Fibroblast of villous mesenchyme (primary cell): ENCODE measurements around the gene KCNMA1. TPM values are rescaled to one million over a fixed set of nuclear protein-coding genes. Genes with fewer than 3 reads are reported as not detected.

Experiments used
- DNase-seq: peaks from one replicate; pipeline ENCODE4 v3.0.0-alpha.2; 2010; ENCODE audit warnings: low read depth
- H3K4me3 ChIP-seq: 2 replicates; pipeline ENCODE4 v1.5.1; 2011; ENCODE audit warnings: low read depth, mild to moderate bottlenecking, low read length
- total RNA-seq: library from RNA; depleted of rRNA; stranded (reverse); fragments of >200 nt; gene quantifications from 2 replicates; pipeline ENCODE4 v1.2.3, GENCODE V29; 2012
- TF ChIP-seq, protein P1 (sequence below): IDR thresholded peaks from 2 replicates; pipeline ENCODE4 v1.5.1; 2012; ENCODE audit warnings: low read depth, mild to moderate bottlenecking, low read length; ENCODE audit not compliant: insufficient read depth

Gene KCNMA1
- total RNA-seq, 1 donor: 36.7 TPM

DNA sequence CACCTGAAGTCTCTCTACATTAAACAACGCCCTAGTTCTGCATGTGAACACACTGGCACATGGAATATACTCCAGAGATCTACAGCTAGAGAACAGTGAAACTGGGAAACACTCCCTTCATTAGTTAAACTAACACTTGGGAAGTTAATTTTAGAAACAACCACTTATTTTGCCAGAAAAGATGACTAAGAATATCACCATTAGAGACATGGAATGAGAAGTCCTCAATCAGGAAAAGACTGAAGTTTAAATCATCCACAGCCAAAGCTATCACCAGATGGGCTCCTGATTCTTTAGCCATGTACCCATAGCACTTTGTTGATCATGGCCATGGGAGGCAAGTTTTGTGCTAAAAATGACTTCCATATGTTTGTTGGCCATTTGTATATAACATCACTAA, 719.5 kb downstream of the KCNMA1 start:
- DNase-seq: no peak
- no peak overlapping the region for H3K4me3 ChIP-seq
- TF ChIP-seq, protein P1, sequence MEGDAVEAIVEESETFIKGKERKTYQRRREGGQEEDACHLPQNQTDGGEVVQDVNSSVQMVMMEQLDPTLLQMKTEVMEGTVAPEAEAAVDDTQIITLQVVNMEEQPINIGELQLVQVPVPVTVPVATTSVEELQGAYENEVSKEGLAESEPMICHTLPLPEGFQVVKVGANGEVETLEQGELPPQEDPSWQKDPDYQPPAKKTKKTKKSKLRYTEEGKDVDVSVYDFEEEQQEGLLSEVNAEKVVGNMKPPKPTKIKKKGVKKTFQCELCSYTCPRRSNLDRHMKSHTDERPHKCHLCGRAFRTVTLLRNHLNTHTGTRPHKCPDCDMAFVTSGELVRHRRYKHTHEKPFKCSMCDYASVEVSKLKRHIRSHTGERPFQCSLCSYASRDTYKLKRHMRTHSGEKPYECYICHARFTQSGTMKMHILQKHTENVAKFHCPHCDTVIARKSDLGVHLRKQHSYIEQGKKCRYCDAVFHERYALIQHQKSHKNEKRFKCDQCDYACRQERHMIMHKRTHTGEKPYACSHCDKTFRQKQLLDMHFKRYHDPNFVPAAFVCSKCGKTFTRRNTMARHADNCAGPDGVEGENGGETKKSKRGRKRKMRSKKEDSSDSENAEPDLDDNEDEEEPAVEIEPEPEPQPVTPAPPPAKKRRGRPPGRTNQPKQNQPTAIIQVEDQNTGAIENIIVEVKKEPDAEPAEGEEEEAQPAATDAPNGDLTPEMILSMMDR: no peak

DNA sequence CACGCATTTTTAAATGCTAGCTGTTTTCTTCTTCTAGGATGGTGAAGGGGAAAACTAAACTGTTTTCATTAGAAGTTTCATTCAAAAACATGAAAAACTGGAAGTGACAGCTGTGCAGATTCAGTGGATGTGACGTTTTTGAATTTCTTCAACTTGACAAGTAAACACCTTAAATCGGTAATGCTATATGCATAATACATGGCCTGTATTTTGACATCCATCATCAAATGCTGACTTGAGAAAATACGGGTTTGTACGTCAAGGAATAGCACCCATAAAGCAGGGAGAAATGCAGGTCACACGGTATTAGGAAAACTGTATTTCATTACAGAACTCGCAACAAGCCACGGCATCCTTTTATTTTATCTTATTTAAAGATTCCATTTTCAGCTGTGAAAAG, 720.5 kb downstream of the KCNMA1 start:
- no peak overlapping the region for H3K4me3 ChIP-seq
- TF ChIP-seq, protein P1: no peak
- DNase-seq: no peak

- DNase-seq: no peak
- no peak overlapping the region for H3K4me3 ChIP-seq
- TF ChIP-seq, protein P1: no peak
Observed at GRCh38 chr10:76916536-76916935, 721.1 kb downstream of the KCNMA1 start.

DNA sequence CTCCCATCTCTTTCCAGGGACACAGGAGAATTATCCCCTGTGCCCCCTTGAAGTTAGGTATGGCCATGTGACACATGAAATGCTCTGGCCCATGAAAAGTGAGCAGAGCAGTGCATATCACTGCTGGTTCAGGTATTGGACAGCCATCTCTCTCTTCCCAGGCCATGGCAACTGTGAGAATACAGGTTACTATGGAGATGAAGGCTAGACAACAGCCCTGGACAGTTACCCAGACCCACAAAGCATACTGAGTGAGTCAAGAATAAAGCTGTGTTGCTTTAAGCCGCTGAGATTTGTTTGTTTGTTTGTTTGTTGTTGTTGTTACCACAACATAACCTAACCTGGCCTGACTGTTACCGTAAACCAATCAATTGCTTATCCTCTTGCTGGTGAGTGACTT, 722.3 kb downstream of the KCNMA1 start:
- TF ChIP-seq, protein P1: no peak
- no peak for DNase-seq
- H3K4me3 ChIP-seq: no peak overlapping the region

DNA sequence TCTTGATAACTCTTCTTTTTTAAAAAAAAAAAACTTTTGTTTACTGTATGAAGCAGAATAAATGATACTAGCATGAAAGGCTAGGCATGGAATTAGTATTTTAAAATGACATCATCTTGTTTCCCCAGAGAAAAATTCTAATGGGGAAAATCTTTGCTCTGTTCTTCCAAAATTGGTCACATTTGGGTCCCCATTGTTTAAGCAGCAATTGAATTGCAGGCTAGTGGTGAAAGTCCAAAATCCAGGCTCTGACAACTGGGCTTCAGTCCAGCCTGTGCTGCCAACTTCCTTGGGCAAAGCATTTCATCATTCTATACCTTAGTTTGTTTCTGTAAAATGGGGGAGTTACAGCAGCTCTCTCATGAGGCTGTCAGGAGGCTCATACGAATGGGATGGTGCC, 726.4 kb downstream of the KCNMA1 start:
- TF ChIP-seq, protein P1: no peak
- no peak for DNase-seq

DNA sequence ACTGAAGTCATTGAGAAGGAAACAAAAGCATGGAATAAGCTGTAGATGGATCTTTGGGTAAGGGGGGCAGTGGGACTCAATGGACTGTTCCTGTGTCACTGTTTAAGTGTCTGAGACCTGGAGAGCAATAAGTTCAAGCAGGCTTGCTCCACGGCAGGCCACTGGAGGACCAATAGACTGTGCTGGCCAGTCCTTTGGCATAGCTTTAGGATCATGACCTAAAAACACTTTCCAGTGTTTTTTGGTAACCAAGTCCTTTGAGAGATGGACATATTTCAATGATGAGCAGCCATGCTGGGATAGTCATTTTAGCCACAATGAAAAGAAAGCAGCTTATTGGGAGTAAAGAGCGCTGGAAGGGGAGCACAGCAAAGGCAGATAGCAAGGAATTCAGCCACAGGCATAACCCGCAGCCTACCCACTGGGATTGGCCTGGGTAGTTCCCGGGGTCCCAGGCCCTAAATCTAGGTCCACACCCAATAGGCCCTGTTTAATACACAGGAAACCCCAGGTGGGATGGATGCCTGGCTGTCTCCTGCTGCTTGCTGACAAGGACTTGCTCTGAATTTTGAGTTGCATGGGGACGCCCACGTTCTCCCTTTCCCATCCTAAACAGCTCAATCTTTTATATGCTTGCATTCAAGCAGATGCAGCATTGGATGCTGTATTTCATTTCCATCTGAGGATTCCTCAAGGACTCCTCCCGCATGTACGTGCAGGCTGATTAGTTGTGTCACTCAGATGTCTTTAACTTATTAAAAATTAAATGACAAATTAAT, 727.2 kb downstream of the KCNMA1 start:
- no peak for DNase-seq
- no peak overlapping the region for H3K4me3 ChIP-seq
- TF ChIP-seq, protein P1: no peak

More for the DNA sequence above, 726.4 kb downstream of the KCNMA1 start:
- no peak overlapping the region for H3K4me3 ChIP-seq

GRCh38 chr10:76906256-76906655, 731.4 kb downstream of the KCNMA1 start:
- TF ChIP-seq, protein P1: no peak
- H3K4me3 ChIP-seq: no peak overlapping the region
- DNase-seq: peak; percentile 8
